Esophagus mucosa (tissue), 1 donor: Measurements from ENCODE around the gene ALG5. TPM values are rescaled to one million over a fixed set of nuclear protein-coding genes. Genes with fewer than 3 reads are reported as not detected.

Experiments
- ATAC-seq: fragments of 200-7000 bp; cut with Tn5 transposase; one replicate; pipeline ENCODE4 v1.9.1; 2020
- total RNA-seq: library from RNA; stranded (reverse); gene quantifications from one replicate; pipeline ENCODE4 v1.2.4, GENCODE V29; 2023
- donor health status: DM: yes; HTN: yes; CAD: no.

Gene ALG5
- total RNA-seq, 1 donor from 2014 or later, result 20.0 TPM

GRCh38 chr13:36915106-36915505 is 84.0 kb downstream of the ALG5 start:
- no peak for ATAC-seq

GRCh38 chr13:36914648-36915047 is 84.5 kb downstream of the ALG5 start:
- no peak for ATAC-seq

- no peak for ATAC-seq
Measured at GRCh38 chr13:36913463-36913862, 85.7 kb downstream of the ALG5 start.

- no peak for ATAC-seq
Measured at GRCh38 chr13:36912973-36913372, 86.2 kb downstream of the ALG5 start.

GRCh38 chr13:36912369-36912768 is 86.8 kb downstream of the ALG5 start:
- no peak for ATAC-seq

GRCh38 chr13:36910545-36910944 is 88.6 kb downstream of the ALG5 start:
- ATAC-seq, result no peak

- no peak for ATAC-seq
Measured at GRCh38 chr13:36907821-36908220, 91.3 kb downstream of the ALG5 start.

GRCh38 chr13:36907266-36907665 is 91.9 kb downstream of the ALG5 start:
- ATAC-seq, result no peak

GRCh38 chr13:36905944-36906343 is 93.2 kb downstream of the ALG5 start:
- ATAC-seq, result no peak

- no peak for ATAC-seq
Measured at GRCh38 chr13:36903925-36904595, 95.1 kb downstream of the ALG5 start.

Other genes with a start within 250 kb of the ALG5 start
- 2.6 TPM for gene RFXAP, start 180.1 kb downstream of the ALG5 start, total RNA-seq
- gene SMAD9, start 79.1 kb downstream of the ALG5 start, total RNA-seq, result 0.68 TPM
- gene EXOSC8, start 1.4 kb upstream of the ALG5 start, total RNA-seq, result 34.5 TPM
- gene SUPT20H, start 60.3 kb upstream of the ALG5 start, total RNA-seq, result 27.1 TPM
- gene CSNK1A1L, start 106.3 kb upstream of the ALG5 start, total RNA-seq, result not detected